H1 (cell line): Measurements from ENCODE around the gene SS18L1. TPM values are rescaled to one million over a fixed set of nuclear protein-coding genes. Genes with fewer than 3 reads are reported as not detected.

Experiments used
- CHD2 ChIP-seq: IDR thresholded peaks from 2 replicates; pipeline ENCODE4 v1.6.1; 2012; ENCODE audit warnings: low read length, improper control_type of control experiment
- MAX ChIP-seq: IDR thresholded peaks from 2 replicates; pipeline ENCODE4 v1.6.1; 2012; ENCODE audit warnings: inconsistent platforms
- SUZ12 ChIP-seq: fragments of 200-600 bp; sonication (generic); IDR thresholded peaks from 2 replicates; pipeline ENCODE4 v1.6.1; 2012; ENCODE audit warnings: mild to moderate bottlenecking, inconsistent platforms, low read length, moderate library complexity, mixed read lengths
- USF2 ChIP-seq: IDR thresholded peaks from 2 replicates; pipeline ENCODE4 v1.6.1; 2011; ENCODE audit warnings: low read length, improper control_type of control experiment
- ZNF274 ChIP-seq: IDR thresholded peaks from 2 replicates; pipeline ENCODE4 v1.7.0; 2012; ENCODE audit warnings: low read length, borderline replicate concordance; ENCODE audit errors: extremely low read depth
- polyA plus RNA-seq, 7 experiments: library from polyadenylated mRNA; depleted of rRNA in 3 of 7; stranded (reverse) in 5 of 7; unstranded in 2 of 7; fragments of >200 nt in 5 of 7; fragments of 200-250 nt in 2 of 7; gene quantifications; 1 replicate in 5 of 7; 2 replicates in 1 of 7; 4 replicates in 1 of 7; pipeline versions ENCODE4 v1.2.1 to v1.2.3, GENCODE V29; 2011 to 2013; ENCODE audit warnings: missing spikeins in 2 of 7, mixed read lengths in 2 of 7
- total RNA-seq: library from RNA; stranded (reverse); fragmentation: NEBNext Ultra II Directional; extraction: Animal tissue kit (Norgen Biotek cat#: 25700); gene quantifications from 2 replicates; pipeline ENCODE4 v1.2.1, GENCODE V29; 2021

Gene SS18L1
- total and polyA plus RNA-seq, 2 of the 8 experiments (the other 6 are each of a cell fraction or from before 2014, with no cell fraction given) = 28.4 to 29.7 TPM

- no peak for TF ChIP-seq CHD2
- TF ChIP-seq ZNF274 = no peak
- TF ChIP-seq USF2 = no peak
- no peak for TF ChIP-seq SUZ12
- TF ChIP-seq MAX = no peak
- TF ChIP-seq, all 59 proteins: peak for 0
These were observed 42.5 kb upstream of the SS18L1 start (continued) for GRCh38 chr20:62101078-62101477.
